Mesothelial cell of epicardium (in vitro differentiated cells): ENCODE measurements around the gene SDHAF1. TPM values are rescaled to one million over a fixed set of nuclear protein-coding genes. Genes with fewer than 3 reads are reported as not detected.

Experiments used
- DNase-seq, 2 experiments: peaks; one replicate each; pipeline ENCODE4 v3.0.0; 2021; ENCODE audit warnings: low spot score in 2 of 2; ENCODE audit not compliant: unreplicated experiment in 2 of 2
- H3K27ac Mint-ChIP-seq: 2 replicates; pipeline ENCODE4 v1.8.0; 2021; ENCODE audit warnings: mixed read lengths
- H3K27me3 Mint-ChIP-seq: 2 replicates; pipeline ENCODE4 v1.8.0; 2021; ENCODE audit warnings: low read depth, mixed read lengths
- H3K36me3 Mint-ChIP-seq: 2 replicates; pipeline ENCODE4 v1.8.0; 2021; ENCODE audit warnings: mixed read lengths
- H3K4me1 Mint-ChIP-seq: 2 replicates; pipeline ENCODE4 v1.8.0; 2021; ENCODE audit warnings: mixed read lengths
- H3K4me3 Mint-ChIP-seq: 2 replicates; pipeline ENCODE4 v1.8.0; 2021; ENCODE audit warnings: mild to moderate bottlenecking, moderate library complexity, mixed read lengths
- H3K9me3 Mint-ChIP-seq: 2 replicates; pipeline ENCODE4 v1.8.0; 2021; ENCODE audit warnings: mixed read lengths
- total RNA-seq: library from RNA; stranded (reverse); gene quantifications from 3 replicates; pipeline ENCODE4 v1.2.1, GENCODE V29; 2021
- TF ChIP-seq, protein P1 (sequence below): fragments of 200-600 bp; sonication (generic); IDR thresholded peaks from one replicate; pipeline ENCODE4 v1.5.0; 2021; ENCODE audit warnings: antibody characterized with exemption; ENCODE audit not compliant: unreplicated experiment

The SDHAF1 gene
- total RNA-seq, 1 donor from 2014 or later = 12.4 TPM

DNA sequence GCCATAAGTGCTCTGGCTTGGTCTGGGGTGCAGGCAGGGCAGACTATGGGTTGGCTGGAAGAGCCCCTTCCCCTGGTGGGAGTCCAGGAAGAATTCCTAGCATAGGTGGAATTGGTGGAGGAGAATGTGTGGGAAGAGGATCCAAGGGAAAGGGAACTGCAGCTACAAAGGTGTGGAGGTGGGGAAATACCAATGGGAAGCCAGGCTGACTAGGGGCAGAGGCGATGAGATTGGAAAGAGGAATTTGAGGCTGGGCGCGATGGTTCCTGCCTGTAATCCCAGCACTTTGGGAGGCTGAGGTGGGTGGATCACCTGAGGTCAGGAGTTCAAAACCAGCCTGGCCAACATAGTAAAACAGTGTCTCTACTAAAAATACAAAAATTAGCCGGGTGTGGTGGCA lies 4.8 kb upstream of the SDHAF1 start:
- H3K27ac Mint-ChIP-seq = no peak overlapping the region
- peaks cover 45% of the 10 kb centered on the region for H3K27me3 Mint-ChIP-seq
- H3K4me1 Mint-ChIP-seq = peaks cover 5% of the 10 kb centered on the region
- no peak for DNase-seq
- H3K36me3 Mint-ChIP-seq = no peaks in the 10 kb centered on the region
- TF ChIP-seq, protein P1, sequence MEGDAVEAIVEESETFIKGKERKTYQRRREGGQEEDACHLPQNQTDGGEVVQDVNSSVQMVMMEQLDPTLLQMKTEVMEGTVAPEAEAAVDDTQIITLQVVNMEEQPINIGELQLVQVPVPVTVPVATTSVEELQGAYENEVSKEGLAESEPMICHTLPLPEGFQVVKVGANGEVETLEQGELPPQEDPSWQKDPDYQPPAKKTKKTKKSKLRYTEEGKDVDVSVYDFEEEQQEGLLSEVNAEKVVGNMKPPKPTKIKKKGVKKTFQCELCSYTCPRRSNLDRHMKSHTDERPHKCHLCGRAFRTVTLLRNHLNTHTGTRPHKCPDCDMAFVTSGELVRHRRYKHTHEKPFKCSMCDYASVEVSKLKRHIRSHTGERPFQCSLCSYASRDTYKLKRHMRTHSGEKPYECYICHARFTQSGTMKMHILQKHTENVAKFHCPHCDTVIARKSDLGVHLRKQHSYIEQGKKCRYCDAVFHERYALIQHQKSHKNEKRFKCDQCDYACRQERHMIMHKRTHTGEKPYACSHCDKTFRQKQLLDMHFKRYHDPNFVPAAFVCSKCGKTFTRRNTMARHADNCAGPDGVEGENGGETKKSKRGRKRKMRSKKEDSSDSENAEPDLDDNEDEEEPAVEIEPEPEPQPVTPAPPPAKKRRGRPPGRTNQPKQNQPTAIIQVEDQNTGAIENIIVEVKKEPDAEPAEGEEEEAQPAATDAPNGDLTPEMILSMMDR = no peak
- H3K4me3 Mint-ChIP-seq = no peak overlapping the region
- no peaks in the 10 kb centered on the region for H3K9me3 Mint-ChIP-seq

DNA sequence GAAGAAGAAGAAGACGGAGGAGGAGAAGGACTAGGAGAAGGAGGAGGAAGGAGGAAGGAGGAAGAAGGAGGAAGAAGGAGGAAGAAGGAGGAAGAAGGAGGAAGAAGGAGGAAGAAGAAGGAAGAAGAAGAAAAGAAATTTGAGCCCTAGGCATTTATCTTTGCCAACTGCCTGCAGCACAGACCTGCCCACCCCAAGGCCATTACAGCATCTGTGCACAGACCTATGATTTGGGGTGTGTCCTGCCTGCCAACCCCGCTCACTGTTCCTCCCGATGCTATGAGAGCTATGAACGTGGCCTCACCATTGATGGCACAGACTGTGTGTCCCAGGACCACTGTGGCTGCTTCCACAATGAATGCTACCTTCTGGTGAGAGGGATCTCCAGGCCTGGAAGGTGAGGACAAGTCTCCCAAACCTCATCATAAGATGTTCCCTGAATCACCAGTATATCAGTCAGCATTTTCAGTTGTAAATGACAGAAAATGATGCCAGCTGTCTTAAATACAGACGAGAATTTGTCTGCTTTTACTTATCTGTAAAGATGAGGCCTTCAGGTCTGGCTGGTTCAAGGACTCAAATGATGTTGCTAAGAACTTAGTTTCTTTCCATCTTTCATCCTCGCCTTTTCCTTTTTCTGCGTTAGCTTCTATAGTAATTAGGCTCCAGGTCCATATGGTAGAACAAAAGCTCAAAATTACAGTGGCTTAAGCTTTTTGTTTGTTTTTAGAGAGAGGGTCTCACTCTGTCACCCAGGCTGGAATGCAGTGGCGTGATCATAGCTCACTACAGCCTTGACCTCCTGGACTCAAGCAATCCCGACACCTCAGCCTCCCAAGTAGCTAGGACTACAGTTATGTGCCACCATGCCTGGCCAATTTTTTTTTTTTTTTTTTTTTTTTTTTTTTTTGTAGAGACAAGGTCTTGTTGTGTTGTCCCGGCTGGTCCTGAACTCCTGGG lies 3.9 kb upstream of the SDHAF1 start:
- no peak overlapping the region for H3K4me3 Mint-ChIP-seq

DNA sequence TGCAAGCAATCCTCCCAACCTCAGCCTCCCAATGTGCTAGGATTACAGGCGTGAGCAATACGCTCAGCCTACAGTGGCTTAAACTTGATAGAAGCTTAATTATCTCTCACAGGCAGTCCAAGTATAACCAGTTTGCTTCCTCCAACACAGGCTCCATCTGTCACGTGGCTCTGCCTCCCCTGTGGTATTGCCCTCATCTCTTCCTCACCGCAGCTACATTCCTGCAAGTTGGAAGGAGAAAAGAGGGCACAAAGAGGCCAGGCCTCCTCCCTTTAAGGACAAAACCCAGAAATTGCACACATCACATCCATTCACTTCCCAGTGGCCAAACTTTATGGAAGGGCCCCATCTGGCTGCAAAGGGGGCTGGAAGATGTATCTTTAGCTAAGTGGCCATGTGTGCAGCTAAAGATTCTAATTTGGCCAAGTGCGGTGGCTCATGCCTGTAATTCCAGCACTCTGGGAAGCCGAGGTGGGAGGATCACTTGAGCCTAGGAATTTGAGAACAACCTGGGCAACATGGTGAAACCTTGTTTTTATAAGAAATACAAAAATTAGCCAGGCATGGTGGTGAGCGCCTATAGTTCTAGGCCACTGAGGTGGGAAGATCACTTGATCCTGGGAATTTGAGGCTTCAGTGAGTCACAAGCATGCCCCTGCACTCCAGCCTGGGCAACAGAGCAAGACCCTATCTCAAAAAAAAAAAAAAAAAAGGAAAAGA lies 3.1 kb upstream of the SDHAF1 start:
- H3K4me3 Mint-ChIP-seq = no peak overlapping the region
- H3K27me3 Mint-ChIP-seq = peaks cover 28% of the 10 kb centered on the region
- TF ChIP-seq, protein P1 = no peak
- H3K27ac Mint-ChIP-seq = no peak overlapping the region
- peaks cover 15% of the 10 kb centered on the region for H3K4me1 Mint-ChIP-seq
- H3K9me3 Mint-ChIP-seq = no peaks in the 10 kb centered on the region
- DNase-seq = no peak
- no peaks in the 10 kb centered on the region for H3K36me3 Mint-ChIP-seq

More for the DNA sequence above, 3.9 kb upstream of the SDHAF1 start:
- DNase-seq = no peak
- H3K27me3 Mint-ChIP-seq = peaks cover 36% of the 10 kb centered on the region
- H3K9me3 Mint-ChIP-seq = no peaks in the 10 kb centered on the region
- no peaks in the 10 kb centered on the region for H3K36me3 Mint-ChIP-seq
- TF ChIP-seq, protein P1 = no peak
- H3K27ac Mint-ChIP-seq = no peak overlapping the region
- H3K4me1 Mint-ChIP-seq = peaks cover 10% of the 10 kb centered on the region

DNA sequence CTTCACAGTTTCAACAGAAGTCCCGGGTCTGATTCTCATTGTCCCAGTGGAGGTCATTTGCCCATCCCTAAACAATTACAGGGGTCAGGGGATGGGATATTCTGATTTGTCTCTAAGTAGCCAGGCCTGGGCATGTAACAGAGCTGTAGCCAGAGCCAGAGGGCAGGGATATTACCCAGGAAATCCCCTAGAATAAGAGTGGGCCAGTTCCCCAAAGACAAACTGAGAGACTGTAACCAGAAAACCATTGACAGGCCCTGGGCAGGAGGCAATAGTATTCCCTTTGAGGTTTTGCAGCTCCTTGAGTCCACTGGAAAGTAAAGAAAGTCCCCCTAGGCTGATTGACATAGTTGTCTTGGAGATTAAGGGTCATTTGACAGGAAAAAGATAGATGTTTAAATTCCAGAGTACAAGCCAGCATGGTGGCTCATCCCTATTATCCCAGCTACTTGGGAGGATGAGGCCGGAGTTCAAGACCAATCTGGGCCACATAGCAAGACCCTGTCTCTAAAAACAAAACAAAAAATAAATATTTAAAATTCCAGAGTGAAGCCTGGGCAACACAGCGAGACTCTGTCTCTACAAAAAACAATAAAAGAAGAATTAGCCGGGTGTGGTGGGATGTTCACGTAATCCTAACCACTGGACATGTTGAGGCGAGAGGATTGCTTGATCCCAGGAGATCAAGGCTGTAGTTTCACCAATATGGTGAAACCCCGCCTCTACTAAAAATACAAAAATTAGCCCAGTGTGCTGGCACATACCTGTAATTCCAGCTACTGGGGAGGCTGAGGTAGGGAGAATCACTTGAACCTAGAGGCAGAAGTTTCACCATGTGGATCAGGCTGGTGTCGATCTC lies 1.9 kb upstream of the SDHAF1 start:
- H3K36me3 Mint-ChIP-seq = no peaks in the 10 kb centered on the region
- DNase-seq = no peak
- no peak overlapping the region for H3K27ac Mint-ChIP-seq
- no peaks in the 10 kb centered on the region for H3K9me3 Mint-ChIP-seq
- TF ChIP-seq, protein P1 = no peak
- no peak overlapping the region for H3K4me3 Mint-ChIP-seq
- peaks cover 14% of the 10 kb centered on the region for H3K4me1 Mint-ChIP-seq
- H3K27me3 Mint-ChIP-seq = peaks cover 15% of the 10 kb centered on the region

DNA sequence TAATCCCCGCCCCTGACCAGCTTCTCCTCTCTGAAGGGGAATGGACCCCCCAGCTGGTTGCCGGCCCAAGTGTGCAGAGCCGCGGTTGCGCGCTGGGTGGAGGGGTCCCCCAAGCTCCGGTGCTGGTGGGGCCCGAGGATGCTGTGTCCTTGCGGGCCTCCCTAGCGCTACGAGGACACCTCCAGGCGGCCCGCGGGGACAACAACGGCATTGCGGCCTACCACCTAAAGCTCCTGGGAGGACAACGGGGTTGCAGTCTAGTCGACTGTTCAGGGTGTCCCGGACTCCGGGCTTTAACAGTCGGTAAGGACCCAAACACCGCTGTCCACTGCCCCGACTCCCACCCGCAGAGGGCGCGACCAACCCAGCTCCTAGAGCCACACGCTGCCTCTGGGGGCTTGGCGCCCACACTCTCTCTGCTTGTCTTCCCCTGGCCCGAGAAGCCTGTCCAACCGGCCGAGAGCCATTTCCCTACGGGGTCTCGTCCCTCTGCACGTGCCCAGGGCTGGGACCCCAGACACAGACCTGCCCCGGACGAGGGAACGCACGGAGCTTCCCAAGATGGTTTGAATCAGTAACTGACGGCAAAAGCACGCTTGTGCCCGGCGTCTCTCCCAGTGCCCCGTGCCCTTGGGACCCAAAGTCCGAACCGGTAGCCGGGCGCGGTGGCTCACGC lies 927 bp upstream of the SDHAF1 start:
- Mint-ChIP-seq H3K27me3 (peaks cover 6% of the 10 kb centered on the region), H3K9me3 (no peaks in the 10 kb centered on the region), H3K27ac (no peak overlapping the region), H3K36me3 (no peaks in the 10 kb centered on the region), H3K4me1 (peaks cover 14% of the 10 kb centered on the region), H3K4me3 (peak overlapping the region; percentile 20)
- TF ChIP-seq, protein P1 = no peak
- DNase-seq = no peak
